ENCODE results near the gene MEF2C.

Gene MEF2C

DNA sequence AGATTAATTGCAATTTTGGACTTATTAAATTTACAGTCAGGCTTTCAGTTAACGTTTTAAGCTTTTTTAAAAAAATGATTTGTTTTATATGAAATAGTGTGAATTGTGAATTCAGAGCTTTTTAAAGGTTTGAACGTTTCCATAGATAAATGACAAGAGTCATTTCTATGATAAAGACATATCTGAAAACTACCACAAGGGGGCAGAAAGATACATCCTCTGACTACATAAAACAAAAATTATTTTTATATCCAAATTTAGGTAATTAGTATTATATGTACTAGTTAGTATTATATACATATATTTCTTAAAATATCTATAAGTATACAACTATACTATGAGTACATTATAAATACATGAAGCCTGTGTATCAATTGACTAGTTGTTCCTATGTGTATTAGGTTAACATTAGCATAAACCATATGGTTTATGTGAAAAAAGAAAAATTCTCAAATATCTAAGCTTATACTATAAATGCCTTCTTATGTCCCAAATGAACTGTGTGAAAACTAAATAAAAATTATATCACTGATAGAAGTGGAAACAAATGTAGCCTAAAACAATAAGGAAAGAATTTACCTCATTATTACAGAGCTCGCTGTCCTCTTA, 155.2 kb downstream of the MEF2C start:
- no peak overlapping the region for H3K27ac Mint-ChIP-seq
- H3K9me3 Mint-ChIP-seq, result no peaks in the 10 kb centered on the region
- ATAC-seq (no peak), DNase-seq (no peak)
- no peaks in the 10 kb centered on the region for H3K27me3 Mint-ChIP-seq
- H3K4me1 Mint-ChIP-seq, result peaks cover 6% of the 10 kb centered on the region
- no peak overlapping the region for H3K4me3 Mint-ChIP-seq

DNA sequence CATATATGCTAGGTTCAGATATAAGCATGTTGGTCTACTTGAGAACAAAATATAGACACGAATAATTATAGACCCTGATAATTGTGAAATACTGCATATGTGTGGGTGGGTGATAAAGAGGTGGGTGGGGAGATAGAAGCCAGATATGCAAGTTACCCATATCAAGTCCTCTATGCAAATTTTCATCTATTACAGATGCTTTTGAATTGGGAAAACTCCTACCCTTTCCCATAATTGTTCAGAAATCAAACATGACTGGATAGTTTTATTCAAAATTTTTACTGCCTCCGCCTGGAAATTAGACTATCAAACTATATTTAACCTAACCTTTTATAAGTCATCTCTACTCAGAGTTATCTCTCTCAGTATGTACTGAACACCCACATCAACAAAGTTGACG, 157.5 kb downstream of the MEF2C start:
- DNase-seq (no peak), ATAC-seq (no peak)
- no peaks in the 10 kb centered on the region for H3K4me1 Mint-ChIP-seq
- H3K9me3 Mint-ChIP-seq, result no peaks in the 10 kb centered on the region
- no peak overlapping the region for H3K4me3 Mint-ChIP-seq
- H3K27ac Mint-ChIP-seq, result no peak overlapping the region
- H3K27me3 Mint-ChIP-seq, result no peaks in the 10 kb centered on the region

DNA sequence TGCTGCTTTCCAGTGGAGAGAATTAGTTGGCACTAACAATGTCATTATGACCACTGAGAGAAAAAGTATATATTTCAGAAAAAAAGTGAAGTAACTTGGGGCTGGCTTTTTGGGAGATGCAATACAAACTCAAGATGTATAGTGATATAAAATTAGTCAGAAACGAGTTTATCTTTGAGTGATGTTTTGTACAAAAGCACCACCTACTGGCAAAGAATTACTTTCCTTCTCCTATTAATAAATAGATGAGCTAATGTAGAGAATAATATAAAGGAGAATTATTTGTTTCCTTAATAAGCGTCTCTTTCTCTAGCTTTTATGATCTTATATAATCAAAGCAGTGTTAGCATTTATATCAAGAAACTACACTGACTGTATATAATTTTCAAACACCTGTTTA, 158.8 kb downstream of the MEF2C start:
- H3K9me3 Mint-ChIP-seq, result no peaks in the 10 kb centered on the region
- no peak overlapping the region for H3K4me3 Mint-ChIP-seq
- no peak overlapping the region for H3K27ac Mint-ChIP-seq
- no peak for DNase-seq
- H3K4me1 Mint-ChIP-seq, result no peaks in the 10 kb centered on the region
- no peak for ATAC-seq
- H3K27me3 Mint-ChIP-seq, result peaks cover 9% of the 10 kb centered on the region

GRCh38 chr5:88722546-88723073, 160.4 kb downstream of the MEF2C start:
- Mint-ChIP-seq H3K4me3 (no peak overlapping the region), H3K4me1 (no peaks in the 10 kb centered on the region), H3K27me3 (peaks cover 18% of the 10 kb centered on the region), H3K27ac (no peak overlapping the region), H3K9me3 (no peaks in the 10 kb centered on the region)
- ATAC-seq (no peak), DNase-seq (no peak)

GRCh38 chr5:88719434-88719833, 163.6 kb downstream of the MEF2C start:
- Mint-ChIP-seq H3K27me3 (peaks cover 36% of the 10 kb centered on the region), H3K4me3 (no peak overlapping the region), H3K9me3 (no peaks in the 10 kb centered on the region), H3K27ac (no peak overlapping the region), H3K4me1 (no peaks in the 10 kb centered on the region)
- DNase-seq (no peak), ATAC-seq (no peak)

- Mint-ChIP-seq H3K4me1 (no peaks in the 10 kb centered on the region), H3K9me3 (no peaks in the 10 kb centered on the region), H3K4me3 (no peak overlapping the region), H3K27me3 (peaks cover 36% of the 10 kb centered on the region), H3K27ac (no peak overlapping the region)
- ATAC-seq (no peak), DNase-seq (no peak)
Measured at GRCh38 chr5:88718736-88719135, 164.2 kb downstream of the MEF2C start.

GRCh38 chr5:88716101-88716500, 166.9 kb downstream of the MEF2C start:
- Mint-ChIP-seq H3K27me3 (peaks cover 36% of the 10 kb centered on the region), H3K4me3 (no peak overlapping the region), H3K9me3 (no peaks in the 10 kb centered on the region), H3K27ac (no peak overlapping the region), H3K4me1 (no peaks in the 10 kb centered on the region)
- DNase-seq (no peak), ATAC-seq (no peak)

DNA sequence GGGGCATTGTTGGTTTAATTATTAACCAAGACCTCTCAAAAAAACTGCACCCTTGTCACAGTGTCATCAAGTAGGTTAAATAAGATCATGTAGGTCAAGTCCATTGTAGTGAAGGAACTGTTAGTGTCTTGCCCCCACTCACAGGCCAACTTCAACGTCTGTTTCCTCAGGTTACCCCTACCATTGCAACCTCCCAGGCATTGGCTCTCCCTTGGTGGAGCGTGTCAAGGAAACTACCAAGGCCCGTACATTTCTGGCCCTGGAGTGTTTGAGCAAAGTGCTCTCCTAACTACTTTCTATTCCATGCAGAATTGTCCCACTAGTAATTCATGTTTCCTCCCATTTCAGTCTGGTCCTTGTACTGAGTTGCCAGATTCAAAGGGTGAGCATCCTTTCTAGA, 167.5 kb downstream of the MEF2C start:
- H3K27me3 Mint-ChIP-seq, result peaks cover 41% of the 10 kb centered on the region
- no peak overlapping the region for H3K27ac Mint-ChIP-seq
- no peak for DNase-seq
- H3K9me3 Mint-ChIP-seq, result no peaks in the 10 kb centered on the region
- ATAC-seq, result no peak
- H3K4me3 Mint-ChIP-seq, result no peak overlapping the region
- H3K4me1 Mint-ChIP-seq, result no peaks in the 10 kb centered on the region

DNA sequence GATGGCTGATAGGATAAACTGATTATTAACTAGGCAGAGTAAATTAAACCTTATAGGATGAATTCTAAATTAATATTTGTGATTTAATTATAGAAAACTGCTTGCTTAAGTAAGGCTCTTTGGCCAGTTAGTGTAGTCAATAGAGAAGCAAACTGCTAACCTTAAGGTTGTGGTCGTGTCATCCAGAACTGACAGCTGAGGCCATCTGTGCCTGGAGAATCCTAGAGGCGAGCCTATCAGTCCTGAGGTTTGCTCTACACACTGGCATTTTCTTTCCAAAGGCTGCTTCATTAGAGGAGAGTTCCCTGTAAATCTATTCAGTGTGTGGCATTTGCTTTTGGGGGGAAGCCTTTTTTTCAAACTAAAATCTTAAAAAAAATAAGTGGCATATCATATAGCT, 169.2 kb downstream of the MEF2C start:
- Mint-ChIP-seq H3K27me3 (peaks cover 37% of the 10 kb centered on the region), H3K4me1 (no peaks in the 10 kb centered on the region), H3K9me3 (no peaks in the 10 kb centered on the region), H3K4me3 (no peak overlapping the region), H3K27ac (no peak overlapping the region)
- ATAC-seq, result no peak
- no peak for DNase-seq

- ATAC-seq (no peak), DNase-seq (no peak)
- no peak overlapping the region for H3K27ac Mint-ChIP-seq
- H3K4me3 Mint-ChIP-seq, result no peak overlapping the region
- H3K27me3 Mint-ChIP-seq, result peaks cover 18% of the 10 kb centered on the region
- no peaks in the 10 kb centered on the region for H3K9me3 Mint-ChIP-seq
- no peaks in the 10 kb centered on the region for H3K4me1 Mint-ChIP-seq
Measured at GRCh38 chr5:88708682-88709398, 174.1 kb downstream of the MEF2C start.

DNA sequence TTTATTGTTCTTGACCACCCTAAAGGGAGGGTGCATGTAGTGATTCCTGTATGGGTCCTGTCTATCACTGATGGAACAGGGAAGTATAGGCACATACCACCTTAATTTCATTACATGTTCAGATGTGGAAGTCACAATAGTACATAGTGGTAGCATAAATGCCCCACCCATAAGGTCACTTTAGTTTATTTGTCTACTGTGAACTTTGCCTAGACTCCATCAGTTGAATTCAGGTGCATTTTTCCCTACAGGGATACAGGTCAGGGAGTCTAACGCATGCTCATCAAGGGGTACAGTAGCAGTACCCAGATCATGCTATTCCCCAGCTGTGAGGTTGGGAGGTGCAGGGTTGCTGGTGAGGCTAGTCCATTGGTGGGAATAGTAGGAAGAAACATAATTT, 175.0 kb downstream of the MEF2C start:
- ATAC-seq (peak; percentile 23), DNase-seq (no peak)
- Mint-ChIP-seq H3K27ac (no peak overlapping the region), H3K4me3 (no peak overlapping the region), H3K9me3 (no peaks in the 10 kb centered on the region), H3K4me1 (no peaks in the 10 kb centered on the region), H3K27me3 (peaks cover 18% of the 10 kb centered on the region)

GRCh38 chr5:88707216-88707965, 175.6 kb downstream of the MEF2C start:
- DNase-seq (no peak), ATAC-seq (no peak)
- H3K9me3 Mint-ChIP-seq, result no peaks in the 10 kb centered on the region
- no peak overlapping the region for H3K4me3 Mint-ChIP-seq
- peaks cover 18% of the 10 kb centered on the region for H3K27me3 Mint-ChIP-seq
- H3K27ac Mint-ChIP-seq, result no peak overlapping the region
- no peaks in the 10 kb centered on the region for H3K4me1 Mint-ChIP-seq

- Mint-ChIP-seq H3K27ac (no peak overlapping the region), H3K9me3 (no peaks in the 10 kb centered on the region), H3K27me3 (peaks cover 40% of the 10 kb centered on the region), H3K4me3 (no peak overlapping the region), H3K4me1 (no peaks in the 10 kb centered on the region)
- DNase-seq, result no peak
- ATAC-seq, result no peak
Measured at GRCh38 chr5:88702332-88702731, 180.7 kb downstream of the MEF2C start.

GRCh38 chr5:88700121-88700520, 182.9 kb downstream of the MEF2C start:
- no peaks in the 10 kb centered on the region for H3K9me3 Mint-ChIP-seq
- DNase-seq (no peak), ATAC-seq (no peak)
- H3K4me1 Mint-ChIP-seq, result no peaks in the 10 kb centered on the region
- H3K4me3 Mint-ChIP-seq, result no peak overlapping the region
- H3K27me3 Mint-ChIP-seq, result peaks cover 59% of the 10 kb centered on the region
- no peak overlapping the region for H3K27ac Mint-ChIP-seq

DNA sequence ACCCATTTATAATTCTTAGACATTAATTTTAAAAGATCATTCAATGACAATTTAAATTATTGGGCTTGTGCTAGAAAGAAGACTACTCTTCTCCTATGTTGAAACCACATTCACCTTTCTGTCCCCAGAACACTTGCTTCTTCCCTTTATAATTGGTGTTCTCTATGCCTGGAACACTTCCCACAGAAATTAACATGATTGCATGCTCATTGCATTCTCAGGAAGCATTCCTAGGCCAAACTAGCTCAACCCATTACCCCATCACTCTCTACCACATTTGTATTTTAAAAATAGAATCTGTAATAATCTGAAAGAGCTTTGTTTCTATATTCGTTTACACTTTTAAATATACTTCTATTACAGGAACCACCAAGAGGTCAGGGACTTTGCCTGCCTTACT, 184.7 kb downstream of the MEF2C start:
- ATAC-seq (no peak), DNase-seq (no peak)
- Mint-ChIP-seq H3K27me3 (peaks cover 78% of the 10 kb centered on the region), H3K27ac (no peak overlapping the region), H3K9me3 (no peaks in the 10 kb centered on the region), H3K4me3 (no peak overlapping the region), H3K4me1 (peaks cover 5% of the 10 kb centered on the region)

DNA sequence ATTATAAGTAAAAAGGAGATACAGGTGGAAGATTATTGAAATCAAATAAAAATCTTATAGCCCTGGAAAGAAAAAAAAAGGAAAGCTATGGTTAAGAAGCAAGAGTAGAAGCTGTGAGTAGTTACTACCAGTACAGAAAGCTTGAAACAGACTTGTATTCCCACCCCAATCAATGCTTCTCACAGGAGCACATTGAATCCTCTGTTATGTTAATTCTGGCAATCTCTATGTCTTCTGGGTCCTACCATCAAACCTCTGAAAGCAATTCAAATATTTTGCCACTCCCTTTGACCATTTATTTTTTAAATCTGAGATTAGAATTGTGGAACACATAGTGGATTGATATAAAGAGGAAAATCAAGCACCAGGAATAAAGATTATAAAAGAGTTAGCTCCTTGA, 186.5 kb downstream of the MEF2C start:
- no peaks in the 10 kb centered on the region for H3K9me3 Mint-ChIP-seq
- DNase-seq (no peak), ATAC-seq (no peak)
- H3K27me3 Mint-ChIP-seq, result peaks cover 92% of the 10 kb centered on the region
- H3K4me3 Mint-ChIP-seq, result no peak overlapping the region
- peaks cover 22% of the 10 kb centered on the region for H3K4me1 Mint-ChIP-seq
- no peak overlapping the region for H3K27ac Mint-ChIP-seq
